Activated CD8-positive, alpha-beta memory T cell treated with anti-CD3 and anti-CD28 coated beads for 4 hours (primary cell): ENCODE measurements around the gene QSOX2.

Experiments used
- DNase-seq, 2 donors: peaks; one replicate each; pipeline ENCODE4 v3.0.0-alpha.2; 2020; ENCODE audit warnings: low read depth in 2 of 2

Gene QSOX2

DNA sequence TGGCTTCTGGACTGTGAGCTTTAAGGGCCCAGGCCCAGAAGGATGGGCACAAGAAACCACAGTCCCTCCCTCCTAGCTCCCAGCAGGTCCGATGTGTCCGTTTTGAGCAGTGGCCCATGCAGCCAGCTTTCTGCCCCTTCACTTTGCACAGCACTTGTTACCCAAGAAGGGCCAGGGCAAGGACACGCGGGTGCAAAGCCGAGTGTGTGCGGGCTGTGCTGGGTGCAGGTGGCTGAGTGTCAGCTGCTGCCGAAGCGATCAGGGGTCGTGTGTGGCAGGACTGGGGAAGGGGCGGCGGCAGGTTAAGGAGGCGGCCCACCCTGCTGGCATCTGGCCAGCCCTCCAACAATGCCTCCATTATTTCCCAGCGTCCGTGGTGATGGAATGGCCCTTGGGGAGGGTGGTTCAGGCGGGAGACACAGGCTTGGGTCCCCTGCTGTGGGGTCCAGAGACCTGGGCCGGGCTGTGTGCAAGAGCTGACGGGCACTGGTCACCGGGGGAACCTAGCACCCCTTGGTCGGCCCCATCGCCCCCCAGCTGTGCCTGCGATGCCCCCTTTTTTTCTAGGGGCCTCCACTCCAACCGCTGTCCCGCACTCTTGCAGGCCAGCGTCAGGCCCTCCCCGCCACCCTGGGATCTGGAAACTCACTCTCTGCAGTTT is 41.3 kb downstream of the QSOX2 start:
- DNase-seq, result no peak

DNA sequence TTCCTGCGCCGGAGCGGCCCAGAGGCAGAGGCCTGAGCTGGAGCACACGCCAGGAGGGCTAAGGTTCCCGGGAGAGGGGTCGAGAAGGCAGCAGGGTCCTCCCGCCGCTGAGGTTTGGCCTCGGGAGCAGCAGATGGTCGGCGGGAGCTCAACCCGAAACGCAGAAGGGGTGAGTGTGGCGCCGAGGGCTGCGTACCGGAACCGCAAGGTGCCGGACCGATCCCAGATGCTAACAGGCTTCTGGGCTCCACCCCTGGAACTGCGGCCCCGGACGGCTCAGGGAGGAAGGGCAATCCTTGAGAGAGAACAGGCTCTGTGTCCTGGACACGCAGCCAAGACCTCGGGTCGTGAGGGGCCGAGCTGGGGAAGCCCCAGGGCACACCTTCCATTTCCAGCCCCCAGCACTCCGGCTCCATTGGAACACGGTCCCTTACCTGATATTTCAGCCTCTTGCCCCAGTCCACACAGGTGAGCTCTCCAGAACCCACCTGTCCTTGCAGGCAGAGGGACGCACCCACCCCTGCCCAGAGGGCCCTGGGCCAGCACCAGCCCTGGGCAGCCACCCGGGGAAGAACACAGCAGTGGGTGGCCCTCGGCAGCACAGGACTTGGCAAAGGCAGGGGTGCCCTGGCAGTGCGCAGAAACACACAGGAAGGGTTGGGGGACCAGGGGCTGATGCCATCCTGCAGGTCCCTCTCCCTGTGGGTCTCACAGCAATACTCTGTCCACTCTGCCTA is 42.0 kb downstream of the QSOX2 start:
- no peak for DNase-seq

DNA sequence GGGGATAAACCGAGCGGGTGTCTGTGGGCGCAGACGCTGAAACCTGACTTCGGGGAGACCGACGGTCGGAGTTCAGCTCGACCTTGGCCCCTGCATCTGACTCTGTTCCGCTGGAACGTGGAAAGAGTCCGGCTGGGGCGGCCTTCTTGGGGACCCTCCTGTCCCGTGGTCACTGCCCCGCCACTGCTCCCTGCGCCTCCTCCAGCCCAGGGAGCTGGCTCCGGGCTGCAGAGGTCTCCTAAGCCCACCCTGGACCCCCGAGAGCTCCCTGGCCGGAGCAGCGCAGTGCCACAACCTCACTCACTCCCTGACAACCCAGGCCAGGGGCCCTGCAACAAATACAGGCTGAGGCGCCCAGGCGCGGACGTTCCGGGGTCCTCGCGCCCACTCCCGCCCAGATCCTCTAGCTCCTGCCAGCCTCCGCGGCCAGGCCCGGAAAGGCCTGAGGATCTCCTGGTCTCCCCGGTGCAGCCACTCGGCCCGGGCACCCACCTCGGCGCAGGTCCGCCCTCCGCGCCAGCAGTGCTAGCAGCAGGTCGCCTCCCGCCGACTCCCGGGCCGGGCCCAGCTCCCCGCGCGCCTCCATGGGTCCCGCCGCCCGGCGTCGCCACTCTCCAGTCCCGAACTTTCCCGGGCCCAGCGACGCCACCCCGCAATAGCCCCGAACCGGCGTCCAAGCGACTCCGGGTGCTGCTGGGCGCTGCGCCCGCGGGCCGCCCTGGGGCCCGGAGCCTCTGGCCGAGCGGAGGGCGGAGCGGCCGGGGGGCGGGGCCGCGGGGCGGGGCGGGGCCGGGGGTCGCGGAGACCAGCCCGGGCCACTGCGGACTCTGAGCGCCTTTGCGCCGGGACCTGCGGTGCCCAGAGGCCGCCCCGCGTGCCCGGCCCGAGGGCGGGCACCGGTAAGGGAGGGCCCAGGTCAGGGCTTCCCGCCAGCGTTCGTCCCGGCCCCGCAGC is 42.9 kb downstream of the QSOX2 start:
- no peak for DNase-seq

DNA sequence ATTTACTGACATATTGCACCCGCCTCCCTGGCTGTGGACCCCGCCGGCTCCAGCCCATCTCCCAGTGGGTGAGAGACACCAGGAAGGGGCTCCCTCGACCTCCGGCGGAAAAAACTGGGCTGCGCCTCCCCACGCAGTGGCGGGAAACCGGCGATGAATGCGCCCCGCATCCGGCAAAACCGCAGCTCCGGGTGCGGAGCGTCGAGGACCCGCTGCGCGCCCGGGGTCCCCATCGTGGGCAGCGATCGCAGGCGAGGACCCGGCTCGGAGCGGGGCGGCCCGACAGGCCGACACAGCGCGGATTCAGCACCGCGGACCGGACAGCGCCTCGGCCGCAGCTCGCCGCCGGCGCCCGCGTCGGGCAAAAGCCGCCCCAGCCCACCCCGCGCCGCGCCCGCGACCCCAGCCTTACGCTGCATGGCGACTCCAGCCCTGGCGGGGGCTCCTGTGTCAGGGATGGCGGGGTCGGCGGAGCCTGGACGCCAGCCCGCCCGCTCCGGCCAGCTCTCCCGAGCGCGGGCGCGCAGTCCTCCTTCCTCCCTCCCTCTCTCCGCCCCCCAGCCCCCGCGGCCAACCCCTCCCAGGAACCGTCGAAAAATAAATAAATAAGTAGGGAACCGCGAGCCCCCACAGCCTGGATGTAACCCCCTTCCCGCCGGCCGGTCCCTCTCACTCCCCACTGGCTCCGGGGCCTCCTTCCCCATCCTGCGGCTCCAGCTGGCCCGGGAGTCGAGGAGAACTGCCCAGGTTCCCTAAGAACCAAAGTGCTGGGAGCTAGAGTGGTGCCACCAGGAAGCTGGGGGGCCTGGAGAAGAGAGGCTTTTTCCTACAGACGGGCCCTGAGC is 43.8 kb downstream of the QSOX2 start:
- no peak for DNase-seq

DNA sequence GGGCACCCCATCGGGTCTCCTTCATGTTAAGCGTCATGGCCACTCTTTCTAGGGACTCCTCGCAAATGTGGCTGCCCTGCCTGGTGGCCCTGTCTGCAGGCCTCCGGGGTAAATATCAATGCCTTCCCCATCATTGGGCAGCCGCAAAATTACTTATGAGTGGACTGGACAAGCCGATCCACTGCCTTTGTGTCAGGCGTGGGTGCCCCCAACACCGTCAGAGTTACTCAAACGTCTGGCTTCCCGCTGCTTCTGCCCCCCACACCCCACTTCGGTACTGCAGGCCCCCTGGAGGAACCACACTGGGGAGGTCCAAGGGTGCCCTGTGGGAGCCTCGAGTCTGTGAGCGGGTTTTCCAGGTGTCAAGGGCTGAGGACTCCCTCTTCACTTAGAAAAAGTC is 44.4 kb downstream of the QSOX2 start:
- DNase-seq, result no peak

DNA sequence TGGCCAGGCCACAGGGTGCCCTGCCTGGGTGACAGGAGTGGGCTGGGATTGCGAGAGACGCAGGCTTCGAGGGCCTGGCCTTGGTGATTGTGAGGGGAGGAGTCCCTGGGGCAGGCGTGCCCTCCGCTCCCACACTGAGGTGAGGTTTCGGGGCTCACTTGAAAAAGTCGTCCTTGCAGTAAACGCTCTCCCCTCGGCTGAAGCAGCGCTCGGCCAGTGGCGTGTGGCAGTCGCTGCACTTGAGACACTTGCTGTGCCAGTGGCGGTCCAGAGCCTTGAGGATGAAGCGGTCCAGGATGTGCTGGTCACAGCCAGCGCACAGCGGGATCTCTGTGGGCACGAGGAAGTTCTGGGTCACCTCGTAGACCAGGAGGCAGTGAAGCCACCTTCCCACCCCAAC is 45.2 kb downstream of the QSOX2 start:
- DNase-seq, result no peak

DNA sequence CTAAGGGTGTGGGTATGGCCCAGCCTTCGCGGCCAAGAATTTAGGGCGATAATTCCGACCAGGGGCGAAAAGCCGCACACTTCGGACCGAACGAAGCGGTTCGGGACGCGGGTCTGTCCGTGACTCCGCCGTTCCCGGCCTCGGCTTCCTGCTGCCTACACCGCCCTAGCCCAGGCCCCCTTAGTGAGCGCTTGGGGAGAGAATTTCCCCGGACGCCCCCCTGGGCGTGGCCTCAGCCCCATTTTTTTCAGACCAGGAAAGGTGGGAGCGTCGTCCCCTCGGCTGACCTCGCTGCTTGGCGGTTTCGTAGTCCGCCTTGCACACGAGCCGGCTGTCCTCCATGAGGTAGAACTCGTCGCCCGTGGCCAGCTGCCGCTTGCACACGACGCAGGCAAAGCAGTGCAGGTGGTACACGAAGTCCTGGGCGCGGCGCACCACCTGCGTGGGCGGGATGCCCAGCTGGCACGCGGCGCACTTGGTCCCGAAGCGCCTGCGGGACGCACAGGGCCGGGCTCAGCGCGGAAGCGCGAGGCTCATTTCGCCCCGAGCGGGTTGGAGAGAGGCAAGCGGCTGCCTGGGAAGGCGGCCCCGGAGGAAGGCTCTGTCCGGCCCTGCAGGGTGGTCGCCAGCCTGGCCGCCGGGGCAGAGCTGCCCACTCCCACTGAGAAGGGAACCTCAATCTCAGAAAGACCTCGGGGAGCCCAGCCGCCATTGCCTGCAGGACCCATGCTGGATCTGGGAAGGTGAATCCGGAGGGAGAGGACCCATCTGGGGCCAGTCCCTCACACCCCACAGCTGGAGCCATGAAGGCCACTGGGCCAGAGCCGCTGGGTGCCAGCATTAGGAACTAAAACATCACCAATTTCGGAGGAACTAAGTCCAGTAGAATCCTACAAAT is 46.0 kb downstream of the QSOX2 start:
- DNase-seq, result no peak

DNA sequence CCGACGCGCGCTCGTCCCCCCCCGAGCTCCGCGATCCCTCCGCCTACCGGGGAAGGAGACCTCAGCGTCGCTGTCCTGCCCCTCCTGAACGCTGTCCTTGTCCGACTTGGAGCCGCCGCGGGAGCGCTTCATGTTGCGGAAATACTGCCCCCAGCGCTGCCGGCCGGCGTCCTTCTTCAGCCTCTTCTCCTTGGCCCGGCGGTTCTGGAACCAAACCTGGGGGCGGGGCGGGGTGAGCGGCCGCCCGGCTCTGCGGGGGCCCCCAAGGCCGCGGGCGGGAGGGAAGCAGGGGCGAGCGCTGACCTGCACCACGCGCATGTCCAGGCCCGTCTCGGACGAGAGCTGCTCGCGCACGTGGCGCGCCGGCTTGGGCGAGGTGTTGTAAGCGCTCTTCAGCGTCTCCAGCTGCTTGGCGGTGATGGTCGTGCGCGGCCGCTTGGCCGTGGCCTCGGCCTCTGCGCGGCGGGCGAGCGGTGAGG is 47.0 kb downstream of the QSOX2 start:
- no peak for DNase-seq

DNA sequence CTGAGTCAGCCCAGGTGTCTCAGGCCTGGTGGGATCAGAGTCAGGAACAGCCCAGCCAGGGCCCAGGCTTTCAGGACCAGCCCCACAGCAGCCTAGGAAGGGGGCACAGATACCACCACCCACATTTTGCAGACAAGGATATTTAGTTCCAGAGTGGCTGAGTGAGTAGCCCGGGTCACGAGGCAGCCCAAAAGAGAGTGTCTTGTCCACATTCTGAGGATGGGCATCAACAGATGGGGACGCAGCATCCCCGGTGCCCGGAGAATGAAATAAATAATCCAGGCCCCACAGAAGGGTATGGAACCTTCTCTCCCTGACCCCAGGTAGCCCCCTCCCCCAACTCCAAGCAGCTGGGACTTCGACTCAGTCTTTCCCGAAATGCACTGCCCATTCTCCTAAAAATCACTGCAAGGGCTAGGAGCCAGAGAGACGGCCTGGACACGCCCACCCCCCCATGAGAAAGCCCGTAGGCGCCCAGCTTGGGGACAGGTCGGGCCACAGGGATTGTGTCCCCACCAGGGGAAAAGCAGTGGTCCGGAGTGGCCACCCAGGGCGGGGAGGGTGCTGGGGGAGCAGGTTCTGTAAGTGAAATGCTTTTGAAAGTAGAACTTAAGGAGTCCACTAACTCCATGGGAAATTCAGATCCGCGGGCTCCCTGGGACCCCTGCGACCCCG is 47.5 kb downstream of the QSOX2 start:
- no peak for DNase-seq

DNA sequence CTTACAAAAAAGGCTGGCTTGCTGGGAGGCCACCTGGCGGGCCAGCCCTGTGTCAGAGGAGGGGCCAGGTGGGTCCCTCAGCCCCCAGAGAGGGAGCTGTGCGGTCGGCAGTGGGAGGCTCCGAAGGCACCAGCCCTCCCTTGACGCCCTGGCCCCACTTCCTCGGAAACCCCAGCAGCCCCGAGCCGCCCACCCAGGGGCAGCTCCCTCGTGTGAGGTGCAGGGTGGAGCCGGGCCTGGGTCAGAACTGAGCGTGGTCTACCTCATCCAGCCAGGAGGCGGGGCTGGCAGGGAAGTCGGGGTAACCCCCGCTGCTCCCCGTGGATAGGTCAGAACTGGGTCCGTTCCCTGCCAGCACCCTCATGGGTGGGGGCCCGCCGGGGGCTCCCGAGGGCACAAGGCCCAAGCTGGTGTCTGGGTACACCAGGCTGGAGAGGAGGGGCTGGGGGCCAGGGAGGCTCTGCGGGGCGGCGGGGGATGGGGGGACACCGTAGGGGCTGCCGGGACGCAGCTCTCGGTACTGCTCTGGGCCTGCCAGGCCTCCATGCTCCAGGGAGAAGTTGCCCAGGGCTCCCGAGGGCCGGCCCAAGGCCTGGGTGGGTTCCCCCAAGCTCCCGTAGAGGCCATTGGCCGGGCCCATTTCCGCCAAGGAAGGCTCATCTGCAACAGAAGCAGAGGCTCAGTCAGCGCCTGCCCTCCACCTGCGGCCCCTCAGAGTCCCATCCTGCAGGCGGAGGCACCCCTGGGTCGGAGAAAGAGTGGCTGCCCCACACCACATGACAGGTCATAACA is 48.3 kb downstream of the QSOX2 start:
- DNase-seq, result no peak

DNA sequence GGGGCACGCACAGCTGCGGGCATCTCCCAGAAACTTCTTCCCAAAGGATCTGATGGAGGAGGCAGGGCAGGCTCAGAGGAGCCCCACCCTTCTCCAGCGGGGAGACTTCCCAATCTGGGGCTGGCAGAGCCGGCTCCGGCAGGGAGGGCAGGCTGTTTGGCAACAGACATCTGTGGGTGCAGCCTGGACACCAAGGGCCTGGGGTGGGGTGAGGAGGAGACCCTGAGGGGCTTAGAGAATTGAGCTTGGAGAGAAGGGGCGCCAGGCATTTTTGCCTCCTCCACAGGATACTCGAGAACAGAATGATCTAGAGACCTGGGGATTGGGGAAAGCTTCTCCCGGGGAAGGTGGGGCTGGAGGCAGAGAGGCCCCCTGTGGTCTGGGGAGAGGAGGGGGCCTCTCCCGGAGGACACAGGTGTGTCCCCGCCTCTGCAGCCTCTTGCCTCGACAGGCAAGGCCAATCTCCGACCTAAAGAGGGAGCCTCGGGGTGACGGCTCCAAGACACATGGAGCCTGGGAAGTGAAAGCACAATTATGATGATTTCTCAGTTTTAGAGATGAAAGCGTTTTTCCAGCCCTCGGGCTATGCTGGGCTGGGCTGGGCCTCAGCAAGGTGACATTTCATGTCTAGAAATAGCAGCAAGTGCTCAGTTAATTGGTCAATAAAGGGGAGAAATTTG is 49.1 kb downstream of the QSOX2 start:
- no peak for DNase-seq

DNA sequence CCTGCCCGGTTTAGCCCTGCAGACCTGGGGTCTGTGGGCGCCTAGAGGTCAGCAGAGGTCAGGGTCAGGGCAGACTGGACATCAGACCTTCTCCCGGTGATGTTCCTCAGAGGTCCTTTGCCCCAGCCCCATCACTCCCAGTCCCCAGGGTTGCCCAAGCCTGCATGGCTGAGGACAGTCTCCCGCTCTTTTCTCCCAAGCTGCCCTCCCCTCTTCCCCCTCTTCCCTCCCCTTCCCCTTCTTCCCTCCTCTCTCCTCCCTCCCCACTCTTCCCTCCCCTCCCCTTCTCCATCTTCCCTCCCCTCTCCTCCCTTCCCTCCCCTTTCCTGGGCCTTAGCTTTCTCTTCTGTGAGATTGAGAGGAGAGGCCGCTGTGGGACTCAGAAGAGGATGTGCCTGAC is 51.1 kb downstream of the QSOX2 start:
- DNase-seq, result no peak

DNA sequence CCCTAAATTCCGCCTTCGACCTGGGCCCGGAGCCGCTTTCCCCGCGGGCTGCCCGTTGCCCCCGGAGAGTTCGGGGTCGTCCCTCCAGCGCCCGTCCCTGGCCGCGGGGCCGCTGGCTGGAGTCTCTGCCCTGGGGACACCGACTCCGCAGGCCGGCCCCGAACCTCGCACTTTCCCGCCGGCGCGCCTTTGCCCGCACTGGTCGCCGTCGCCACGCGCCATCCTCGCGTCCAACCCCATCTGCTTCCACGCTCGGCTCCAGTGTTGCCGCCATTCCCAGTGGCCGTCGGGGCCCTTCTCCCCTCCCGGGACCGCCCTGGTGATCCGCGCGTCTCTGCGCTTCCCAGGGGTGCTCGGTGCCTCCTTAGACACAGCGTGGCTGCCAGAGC is 51.7 kb downstream of the QSOX2 start:
- no peak for DNase-seq

DNA sequence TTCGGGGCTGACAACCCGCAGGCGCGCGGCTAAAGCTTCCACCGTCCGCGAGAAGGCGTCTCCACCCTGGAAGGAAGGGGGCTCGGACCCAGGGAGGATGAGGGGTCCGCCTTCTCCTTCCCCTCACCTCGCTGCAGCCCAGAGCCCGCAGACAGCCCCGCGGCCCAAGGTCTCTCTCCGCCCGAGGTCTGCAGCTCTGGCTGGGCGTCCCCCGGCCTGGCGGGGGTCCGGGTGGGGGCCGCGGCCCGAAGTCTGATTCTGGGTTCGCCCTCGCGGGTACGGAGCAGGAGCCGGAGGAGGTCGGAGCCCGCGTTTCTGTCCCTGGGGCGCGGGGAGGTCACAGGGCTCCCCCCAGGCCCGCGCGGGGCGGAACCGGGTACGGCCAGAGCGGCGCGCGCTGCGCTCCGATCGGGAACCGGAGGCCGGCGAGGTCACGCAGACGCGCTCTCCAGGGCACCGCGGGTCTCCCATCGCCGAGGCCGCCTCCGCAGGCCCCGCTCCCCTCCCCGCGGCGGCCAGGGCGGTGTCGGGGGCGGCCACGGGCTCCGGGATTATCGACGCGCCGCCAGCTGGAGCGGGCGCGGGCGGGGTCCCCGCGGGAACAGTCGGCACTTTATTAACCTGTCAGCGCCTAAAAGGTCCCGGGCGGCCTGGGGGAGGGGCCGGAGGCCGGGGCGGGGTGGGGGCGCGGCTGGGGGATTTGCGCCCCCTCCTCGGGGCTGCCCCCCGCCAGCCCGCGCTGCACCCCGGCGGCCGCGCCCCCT is 52.3 kb downstream of the QSOX2 start:
- no peak for DNase-seq

DNA sequence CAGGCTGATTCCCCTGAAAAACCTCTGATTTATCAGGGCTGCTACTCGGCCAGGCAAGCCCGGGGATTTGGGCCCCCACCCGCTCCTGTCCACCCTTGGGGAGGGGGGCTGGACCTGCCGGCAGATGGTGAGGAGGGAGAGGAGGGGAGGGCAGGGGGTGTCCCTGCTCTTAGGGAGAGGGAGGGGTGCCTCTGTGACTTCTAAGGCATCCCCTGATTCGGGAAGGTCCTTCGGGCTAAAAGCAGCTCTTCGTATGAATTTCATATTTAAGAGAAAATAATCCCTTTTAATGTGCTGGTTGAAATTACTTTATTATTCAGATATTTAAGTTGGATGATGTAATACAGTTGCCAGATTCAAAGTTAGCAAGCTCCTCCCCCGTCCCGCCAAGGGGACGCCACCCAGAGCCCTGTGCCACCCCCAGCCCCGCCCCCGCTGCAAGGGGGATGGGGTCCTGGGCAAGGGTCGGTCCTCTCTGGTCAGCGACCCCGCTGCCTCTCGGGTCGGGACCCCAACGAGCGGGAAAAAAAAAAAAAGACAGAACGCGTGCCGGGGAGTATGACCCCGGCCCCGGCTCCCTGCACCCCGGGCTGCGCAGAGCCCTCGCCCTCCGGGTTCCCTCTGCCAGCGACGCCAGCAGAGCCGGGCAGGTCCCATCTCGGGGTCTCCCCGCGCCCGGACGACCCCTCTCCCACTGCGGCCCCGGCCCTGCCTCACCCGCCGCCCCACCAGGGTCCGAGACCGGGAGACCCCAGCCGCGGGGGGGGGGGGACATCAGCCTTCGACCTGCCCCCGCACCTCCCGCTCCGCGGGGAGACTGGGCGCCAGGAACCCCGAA is 53.1 kb downstream of the QSOX2 start:
- DNase-seq, result no peak

DNA sequence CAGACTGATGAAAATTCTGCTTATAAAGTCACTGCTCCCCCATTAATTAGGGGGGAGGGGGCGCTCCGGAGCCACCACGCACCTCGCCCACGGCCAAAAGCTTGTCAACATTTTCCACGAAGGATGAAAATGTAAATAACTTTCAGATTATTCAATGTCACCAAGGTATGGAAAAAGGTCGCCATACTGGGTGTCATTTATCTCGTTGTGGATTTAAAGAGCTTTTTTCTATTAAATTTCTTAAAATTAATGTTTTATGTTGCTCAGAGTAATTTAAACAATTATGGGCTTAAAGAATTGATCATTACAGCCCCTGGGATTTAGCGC is 53.7 kb downstream of the QSOX2 start:
- no peak for DNase-seq
